ENCODE measurements around the gene SLC17A7. TPM values are rescaled to one million over a fixed set of nuclear protein-coding genes. Genes with fewer than 3 reads are reported as not detected.
"Not testable (repeated sequence)": the region's sequence is repeated elsewhere in the genome, so short reads cannot be mapped to it uniquely, and the experiment has no call there.

Gene SLC17A7
- total and polyA plus RNA-seq, 2 donors from 2014 or later: 0.45 to 1.4 TPM

DNA sequence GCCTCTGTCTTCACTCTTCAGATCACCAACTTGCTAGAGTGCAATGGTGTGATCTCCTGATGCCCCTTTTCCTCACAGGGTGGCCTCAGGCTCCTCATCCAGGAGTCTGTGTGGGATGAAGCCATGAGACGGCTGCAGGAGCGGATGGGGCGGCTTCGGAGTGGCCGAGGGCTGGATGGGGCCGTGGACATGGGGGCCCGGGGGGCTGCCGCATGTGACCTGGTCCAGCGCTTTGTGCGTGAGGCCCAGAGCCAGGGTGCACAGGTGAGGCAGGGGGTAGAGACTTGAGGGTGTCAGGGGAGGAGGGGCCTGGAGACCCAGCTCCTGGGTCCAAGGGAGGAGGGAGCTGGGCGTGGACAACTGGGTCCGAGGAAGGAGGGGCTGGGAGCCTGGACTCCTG, 21.2 kb upstream of the SLC17A7 start:
- FAIRE-seq (no peak), DNase-seq (no peak)
- Histone ChIP-seq H3K4me1 (ENCODE audit: control insufficient read depth in 2 of 3, insufficient read depth in 2 of 3, low read depth in 1 of 3, low read length in 3 of 3) (no peaks in the 10 kb centered on the region), H3K36me3 (ENCODE audit: control insufficient read depth in 2 of 3, insufficient read depth in 3 of 3, low read length in 3 of 3) (peaks cover 0 to 2% (median 0%) of the 10 kb centered on the region in 3 donors), H3K9ac (ENCODE audit: low read length in 3 of 3) (no peak overlapping the region), H3K27me3 (ENCODE audit: control insufficient read depth, insufficient read depth, low read length) (no peaks in the 10 kb centered on the region), H3K4me3 (ENCODE audit: low read length in 3 of 3) (no peak overlapping the region), H3K27ac (ENCODE audit: low read depth in 2 of 2, low read length in 2 of 2) (no peak overlapping the region), H3K9me3 (ENCODE audit: control insufficient read depth in 2 of 3, insufficient read depth in 1 of 3, low read length in 3 of 3) (no peaks in the 10 kb centered on the region)
- TF ChIP-seq, protein P1, sequence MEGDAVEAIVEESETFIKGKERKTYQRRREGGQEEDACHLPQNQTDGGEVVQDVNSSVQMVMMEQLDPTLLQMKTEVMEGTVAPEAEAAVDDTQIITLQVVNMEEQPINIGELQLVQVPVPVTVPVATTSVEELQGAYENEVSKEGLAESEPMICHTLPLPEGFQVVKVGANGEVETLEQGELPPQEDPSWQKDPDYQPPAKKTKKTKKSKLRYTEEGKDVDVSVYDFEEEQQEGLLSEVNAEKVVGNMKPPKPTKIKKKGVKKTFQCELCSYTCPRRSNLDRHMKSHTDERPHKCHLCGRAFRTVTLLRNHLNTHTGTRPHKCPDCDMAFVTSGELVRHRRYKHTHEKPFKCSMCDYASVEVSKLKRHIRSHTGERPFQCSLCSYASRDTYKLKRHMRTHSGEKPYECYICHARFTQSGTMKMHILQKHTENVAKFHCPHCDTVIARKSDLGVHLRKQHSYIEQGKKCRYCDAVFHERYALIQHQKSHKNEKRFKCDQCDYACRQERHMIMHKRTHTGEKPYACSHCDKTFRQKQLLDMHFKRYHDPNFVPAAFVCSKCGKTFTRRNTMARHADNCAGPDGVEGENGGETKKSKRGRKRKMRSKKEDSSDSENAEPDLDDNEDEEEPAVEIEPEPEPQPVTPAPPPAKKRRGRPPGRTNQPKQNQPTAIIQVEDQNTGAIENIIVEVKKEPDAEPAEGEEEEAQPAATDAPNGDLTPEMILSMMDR (IDR thresholded peaks at IDR 0.05; ENCODE audit: borderline replicate concordance, extremely low read depth, insufficient read depth): no peak
- intact Hi-C loops (cut with DNase I): no loop called here

DNA sequence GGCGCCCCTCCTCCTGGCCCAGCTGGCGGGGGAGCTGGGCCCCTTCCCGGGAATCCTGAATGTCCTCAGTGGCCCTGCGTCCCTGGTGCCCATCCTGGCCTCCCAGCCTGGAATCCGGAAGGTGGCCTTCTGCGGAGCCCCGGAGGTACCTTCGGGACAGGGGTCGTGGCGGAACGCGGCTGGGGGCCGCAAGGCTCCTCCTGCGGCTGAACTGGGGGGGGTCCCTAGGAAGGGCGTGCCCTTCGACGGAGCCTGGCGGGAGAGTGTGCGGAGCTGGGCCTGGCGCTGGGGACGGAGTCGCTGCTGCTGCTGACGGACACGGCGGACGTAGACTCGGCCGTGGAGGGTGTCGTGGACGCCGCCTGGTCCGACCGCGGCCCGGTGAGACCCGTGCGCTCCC, 20.3 kb upstream of the SLC17A7 start:
- TF ChIP-seq, protein P1 (IDR thresholded peaks at IDR 0.05; ENCODE audit: borderline replicate concordance, extremely low read depth, insufficient read depth): no peak
- H3K4me1 ChIP-seq (ENCODE audit: control insufficient read depth in 2 of 3, insufficient read depth in 2 of 3, low read depth in 1 of 3, low read length in 3 of 3): no peaks in the 10 kb centered on the region
- no peak overlapping the region for H3K9ac ChIP-seq (ENCODE audit: low read length in 3 of 3)
- H3K27me3 ChIP-seq (ENCODE audit: control insufficient read depth, insufficient read depth, low read length): no peaks in the 10 kb centered on the region
- H3K9me3 ChIP-seq (ENCODE audit: control insufficient read depth in 2 of 3, insufficient read depth in 1 of 3, low read length in 3 of 3): no peaks in the 10 kb centered on the region
- H3K4me3 ChIP-seq (ENCODE audit: low read length in 3 of 3): no peak overlapping the region
- H3K27ac ChIP-seq (ENCODE audit: low read depth in 2 of 2, low read length in 2 of 2): no peak overlapping the region
- DNase-seq (no peak), FAIRE-seq (no peak)
- H3K36me3 ChIP-seq (ENCODE audit: control insufficient read depth in 2 of 3, insufficient read depth in 3 of 3, low read length in 3 of 3): peaks cover 0 to 2% (median 0%) of the 10 kb centered on the region in 3 donors
- intact Hi-C loops (cut with DNase I): no loop called here

DNA sequence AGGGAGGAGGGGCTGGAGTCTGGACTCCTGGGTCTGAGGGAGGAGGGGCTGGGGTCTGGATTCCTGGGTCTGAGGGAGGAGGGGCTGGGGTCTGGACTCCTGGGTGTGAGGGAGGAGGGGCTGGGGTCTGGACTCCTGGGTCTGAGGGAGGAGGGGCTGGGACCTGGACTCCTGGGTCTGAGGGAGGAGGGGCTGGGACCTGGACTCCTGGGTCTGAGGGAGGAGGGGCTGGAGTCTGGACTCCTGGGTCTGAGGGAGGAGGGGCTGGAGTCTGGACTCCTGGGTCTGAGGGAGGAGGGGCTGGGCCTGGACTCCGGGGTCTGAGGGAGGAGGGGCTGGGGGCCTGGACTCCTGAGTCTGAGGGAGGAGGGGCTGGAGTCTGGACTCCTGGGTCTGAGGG, 19.8 kb upstream of the SLC17A7 start:
- H3K36me3 ChIP-seq (ENCODE audit: control insufficient read depth in 2 of 3, insufficient read depth in 3 of 3, low read length in 3 of 3); H3K27ac ChIP-seq (ENCODE audit: low read depth in 2 of 2, low read length in 2 of 2); H3K9ac ChIP-seq (ENCODE audit: low read length in 3 of 3); FAIRE-seq; H3K27me3 ChIP-seq (ENCODE audit: control insufficient read depth, insufficient read depth, low read length); H3K4me1 ChIP-seq (ENCODE audit: control insufficient read depth in 2 of 3, insufficient read depth in 2 of 3, low read depth in 1 of 3, low read length in 3 of 3); H3K9me3 ChIP-seq (ENCODE audit: control insufficient read depth in 2 of 3, insufficient read depth in 1 of 3, low read length in 3 of 3); H3K4me3 ChIP-seq (ENCODE audit: low read length in 3 of 3); DNase-seq; intact Hi-C loops (cut with DNase I): not testable (repeated sequence)

DNA sequence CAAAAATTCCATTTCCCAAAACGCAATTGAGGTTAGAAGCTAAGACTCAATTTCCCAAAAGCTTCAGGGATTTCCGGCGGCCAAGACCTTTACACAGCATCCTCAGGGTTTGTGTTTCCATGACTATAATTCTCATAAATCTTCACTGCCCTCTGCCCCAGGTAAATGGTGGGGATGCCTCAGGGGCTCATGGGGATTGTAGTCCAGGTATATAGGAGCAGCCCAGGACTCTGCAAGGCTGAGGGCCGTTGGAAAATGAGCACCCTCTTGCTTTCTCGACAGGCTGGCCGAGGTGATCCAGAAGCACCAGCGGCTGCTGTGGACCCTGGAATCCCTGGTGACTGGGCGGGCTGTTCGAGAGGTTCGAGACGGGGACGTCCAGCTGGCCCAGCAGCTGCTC, 18.1 kb upstream of the SLC17A7 start:
- no peak for FAIRE-seq
- Histone ChIP-seq H3K9me3 (ENCODE audit: control insufficient read depth in 2 of 3, insufficient read depth in 1 of 3, low read length in 3 of 3) (no peaks in the 10 kb centered on the region), H3K36me3 (ENCODE audit: control insufficient read depth in 2 of 3, insufficient read depth in 3 of 3, low read length in 3 of 3) (no peaks in the 10 kb centered on the region), H3K27me3 (ENCODE audit: control insufficient read depth, insufficient read depth, low read length) (no peaks in the 10 kb centered on the region), H3K4me1 (ENCODE audit: control insufficient read depth in 2 of 3, insufficient read depth in 2 of 3, low read depth in 1 of 3, low read length in 3 of 3) (no peaks in the 10 kb centered on the region), H3K4me3 (ENCODE audit: low read length in 3 of 3) (no peak overlapping the region), H3K9ac (ENCODE audit: low read length in 3 of 3) (no peak overlapping the region), H3K27ac (ENCODE audit: low read depth in 2 of 2, low read length in 2 of 2) (no peak overlapping the region)
- TF ChIP-seq, protein P1 (IDR thresholded peaks at IDR 0.05; ENCODE audit: borderline replicate concordance, extremely low read depth, insufficient read depth): no peak
- intact Hi-C loops (cut with DNase I): no loop called here
- DNase-seq: no peak

Measured in kidney (tissue), 14 donors.